GM18519 (cell line): ENCODE data around the gene OR1F1.

Experiments used
- ATAC-seq: cut with Tn5 transposase; IDR thresholded peaks from one replicate; pipeline ENCODE4 v1.9.1; 2021; ENCODE audit warnings: mild to moderate bottlenecking, moderate library complexity; ENCODE audit not compliant: unreplicated experiment, low FRiP score

The OR1F1 gene

GRCh38 chr16:3242709-3243108 is 54.7 kb downstream of the OR1F1 start:
- no peak for ATAC-seq

- ATAC-seq, result no peak
Observed at GRCh38 chr16:3243882-3244281, 55.9 kb downstream of the OR1F1 start.

GRCh38 chr16:3246002-3246401 is 58.0 kb downstream of the OR1F1 start:
- ATAC-seq, result no peak

GRCh38 chr16:3246876-3247275 is 58.9 kb downstream of the OR1F1 start:
- ATAC-seq, result no peak

- no peak for ATAC-seq
Observed at GRCh38 chr16:3248596-3248995, 60.6 kb downstream of the OR1F1 start.

- no peak for ATAC-seq
Observed at GRCh38 chr16:3249020-3249419, 61.0 kb downstream of the OR1F1 start.

- ATAC-seq, result no peak
Observed at GRCh38 chr16:3249451-3249850, 61.4 kb downstream of the OR1F1 start.

- no peak for ATAC-seq
Observed at GRCh38 chr16:3252967-3253366, 65.0 kb downstream of the OR1F1 start.

- no peak for ATAC-seq
Observed at GRCh38 chr16:3254309-3254708, 66.3 kb downstream of the OR1F1 start.
